LNCAP (cell line): ENCODE data around the gene GRAMD4.

Experiments used
- TF ChIP-seq, protein P1 (sequence below): fragments of 450-650 bp; IDR thresholded peaks from 2 replicates; pipeline ENCODE4 v1.5.1; 2017; ENCODE audit warnings: mild to moderate bottlenecking

The GRAMD4 gene

DNA sequence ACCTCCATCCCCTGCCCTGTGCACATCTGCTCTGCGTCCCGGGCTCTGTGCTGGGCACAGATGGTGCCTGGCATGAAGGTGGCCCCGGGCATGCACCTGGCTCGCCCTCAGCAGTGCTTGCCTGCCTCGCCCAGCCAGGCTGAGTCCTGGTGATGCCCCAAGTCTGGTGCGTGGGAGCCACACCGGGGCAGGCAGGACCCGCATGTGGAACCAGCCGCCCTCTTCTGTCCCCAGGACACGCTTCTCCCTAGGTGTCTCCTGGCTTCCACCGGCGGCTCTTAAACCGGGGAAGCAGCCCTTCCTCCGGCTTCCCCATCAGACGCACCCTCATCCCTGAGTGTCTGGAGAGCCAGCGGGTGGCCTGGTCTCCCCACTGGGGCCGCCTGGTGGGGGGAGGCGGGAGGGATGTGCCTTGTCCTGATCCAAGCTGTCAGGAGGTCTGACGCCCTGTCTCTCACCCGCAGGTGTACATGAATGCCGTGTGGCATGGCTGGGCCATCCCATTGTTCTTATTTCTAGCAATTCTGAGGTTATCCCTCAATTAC lies 45.0 kb downstream of the GRAMD4 start:
- TF ChIP-seq, protein P1, sequence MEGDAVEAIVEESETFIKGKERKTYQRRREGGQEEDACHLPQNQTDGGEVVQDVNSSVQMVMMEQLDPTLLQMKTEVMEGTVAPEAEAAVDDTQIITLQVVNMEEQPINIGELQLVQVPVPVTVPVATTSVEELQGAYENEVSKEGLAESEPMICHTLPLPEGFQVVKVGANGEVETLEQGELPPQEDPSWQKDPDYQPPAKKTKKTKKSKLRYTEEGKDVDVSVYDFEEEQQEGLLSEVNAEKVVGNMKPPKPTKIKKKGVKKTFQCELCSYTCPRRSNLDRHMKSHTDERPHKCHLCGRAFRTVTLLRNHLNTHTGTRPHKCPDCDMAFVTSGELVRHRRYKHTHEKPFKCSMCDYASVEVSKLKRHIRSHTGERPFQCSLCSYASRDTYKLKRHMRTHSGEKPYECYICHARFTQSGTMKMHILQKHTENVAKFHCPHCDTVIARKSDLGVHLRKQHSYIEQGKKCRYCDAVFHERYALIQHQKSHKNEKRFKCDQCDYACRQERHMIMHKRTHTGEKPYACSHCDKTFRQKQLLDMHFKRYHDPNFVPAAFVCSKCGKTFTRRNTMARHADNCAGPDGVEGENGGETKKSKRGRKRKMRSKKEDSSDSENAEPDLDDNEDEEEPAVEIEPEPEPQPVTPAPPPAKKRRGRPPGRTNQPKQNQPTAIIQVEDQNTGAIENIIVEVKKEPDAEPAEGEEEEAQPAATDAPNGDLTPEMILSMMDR: no peak

DNA sequence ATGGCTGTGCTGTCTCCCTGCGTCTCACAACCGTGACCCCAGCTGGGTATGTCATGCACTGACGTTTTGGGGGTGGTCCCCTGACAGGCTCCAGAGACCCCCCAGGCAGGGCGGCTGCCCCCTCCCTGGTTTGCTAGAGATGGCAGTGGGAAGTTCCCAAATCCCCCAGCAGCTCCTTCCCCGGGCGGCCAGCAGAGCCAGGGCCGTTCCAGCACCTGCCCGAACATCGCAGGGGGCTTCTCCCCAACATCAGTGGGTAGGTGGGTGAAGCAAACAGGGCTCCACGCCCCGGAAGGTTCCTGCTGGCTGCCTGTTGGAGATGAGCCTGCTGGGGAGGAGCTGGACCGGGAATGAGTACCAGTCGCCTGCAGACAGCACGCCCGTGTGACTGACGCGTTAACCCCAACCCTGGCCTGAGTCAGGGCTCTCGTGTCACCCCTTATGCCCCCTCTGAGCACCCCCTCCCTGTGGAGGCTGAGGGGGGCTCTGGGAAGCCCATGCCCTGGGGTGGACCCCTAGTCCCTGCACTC lies 45.6 kb downstream of the GRAMD4 start:
- TF ChIP-seq, protein P1: no peak

DNA sequence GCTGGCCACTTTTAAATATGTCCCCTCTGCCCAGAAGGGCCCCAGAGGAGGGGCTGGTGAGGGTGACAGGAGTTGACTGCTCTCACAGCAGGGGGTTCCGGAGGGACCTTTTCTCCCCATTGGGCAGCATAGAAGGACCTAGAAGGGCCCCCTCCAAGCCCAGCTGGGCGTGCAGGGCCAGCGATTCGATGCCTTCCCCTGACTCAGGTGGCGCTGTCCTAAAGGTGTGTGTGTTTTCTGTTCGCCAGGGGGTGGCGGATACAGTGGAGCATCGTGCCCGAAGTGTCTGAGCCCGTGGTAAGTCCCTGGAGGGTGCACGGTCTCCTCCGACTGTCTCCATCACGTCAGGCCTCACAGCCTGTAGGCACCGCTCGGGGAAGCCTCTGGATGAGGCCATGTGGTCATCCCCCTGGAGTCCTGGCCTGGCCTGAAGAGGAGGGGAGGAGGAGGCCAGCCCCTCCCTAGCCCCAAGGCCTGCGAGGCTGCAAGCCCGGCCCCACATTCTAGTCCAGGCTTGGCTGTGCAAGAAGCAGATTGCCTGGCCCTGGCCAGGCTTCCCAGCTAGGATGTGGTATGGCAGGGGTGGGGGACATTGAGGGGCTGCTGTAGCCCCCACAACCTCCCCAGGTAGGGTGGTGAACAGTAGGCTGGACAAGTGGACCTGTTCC lies 46.5 kb downstream of the GRAMD4 start:
- TF ChIP-seq, protein P1: no peak

DNA sequence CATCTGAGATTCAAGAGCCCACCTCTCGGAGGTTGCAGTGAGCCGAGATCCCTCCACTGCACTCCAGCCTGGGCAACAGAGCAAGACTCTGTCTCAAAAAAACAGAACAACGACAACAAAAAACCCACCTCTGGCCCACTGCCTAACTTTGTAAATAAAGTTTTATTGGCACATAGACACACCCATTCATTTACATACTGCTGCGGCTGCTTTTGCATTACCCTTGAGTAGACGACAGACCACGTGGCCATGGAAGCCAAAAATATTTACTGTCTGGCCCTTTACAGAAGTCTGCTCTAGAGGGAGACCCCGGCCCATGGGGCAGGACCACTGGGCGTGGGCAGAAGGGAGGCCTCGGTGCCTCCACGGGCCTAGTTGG lies 47.0 kb downstream of the GRAMD4 start:
- TF ChIP-seq, protein P1: no peak

DNA sequence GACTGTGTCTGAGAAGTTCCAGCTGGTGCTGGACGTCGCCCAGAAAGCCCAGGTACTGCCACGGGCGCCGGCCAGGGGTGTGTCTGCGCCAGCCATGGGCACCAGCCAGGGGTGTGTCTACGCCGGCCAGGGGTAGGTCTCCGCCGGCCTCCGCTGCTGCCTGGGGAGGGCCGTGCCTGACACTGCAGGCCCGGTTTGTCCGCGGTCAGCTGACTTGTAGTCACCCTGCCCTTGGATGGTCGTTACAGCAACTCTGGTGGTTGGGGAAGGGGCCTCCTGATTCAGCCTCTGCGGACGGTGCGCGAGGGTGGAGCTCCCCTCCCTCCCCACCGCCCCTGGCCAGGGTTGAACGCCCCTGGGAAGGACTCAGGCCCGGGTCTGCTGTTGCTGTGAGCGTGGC lies 47.9 kb downstream of the GRAMD4 start:
- TF ChIP-seq, protein P1: no peak

DNA sequence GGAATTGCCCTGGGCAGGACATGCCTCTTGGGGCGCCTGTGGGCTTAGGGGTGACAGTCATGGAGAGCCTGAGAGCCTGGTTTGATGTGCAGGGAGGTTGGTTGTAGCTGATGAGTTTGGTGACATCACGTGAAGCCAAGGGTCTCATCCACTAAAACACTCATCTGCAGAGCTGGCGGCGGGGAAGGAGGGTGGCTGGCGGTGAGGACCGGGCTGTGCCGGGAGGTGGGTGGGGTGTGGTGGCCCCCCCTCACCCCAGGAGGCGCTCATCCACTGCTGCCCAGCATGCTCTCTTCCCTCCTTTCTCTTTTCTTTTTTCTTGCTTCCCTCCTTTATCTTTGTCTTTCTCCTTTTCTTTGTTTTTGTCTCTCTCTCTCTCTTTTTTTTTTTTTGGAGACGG lies 49.0 kb downstream of the GRAMD4 start:
- TF ChIP-seq, protein P1: no peak

DNA sequence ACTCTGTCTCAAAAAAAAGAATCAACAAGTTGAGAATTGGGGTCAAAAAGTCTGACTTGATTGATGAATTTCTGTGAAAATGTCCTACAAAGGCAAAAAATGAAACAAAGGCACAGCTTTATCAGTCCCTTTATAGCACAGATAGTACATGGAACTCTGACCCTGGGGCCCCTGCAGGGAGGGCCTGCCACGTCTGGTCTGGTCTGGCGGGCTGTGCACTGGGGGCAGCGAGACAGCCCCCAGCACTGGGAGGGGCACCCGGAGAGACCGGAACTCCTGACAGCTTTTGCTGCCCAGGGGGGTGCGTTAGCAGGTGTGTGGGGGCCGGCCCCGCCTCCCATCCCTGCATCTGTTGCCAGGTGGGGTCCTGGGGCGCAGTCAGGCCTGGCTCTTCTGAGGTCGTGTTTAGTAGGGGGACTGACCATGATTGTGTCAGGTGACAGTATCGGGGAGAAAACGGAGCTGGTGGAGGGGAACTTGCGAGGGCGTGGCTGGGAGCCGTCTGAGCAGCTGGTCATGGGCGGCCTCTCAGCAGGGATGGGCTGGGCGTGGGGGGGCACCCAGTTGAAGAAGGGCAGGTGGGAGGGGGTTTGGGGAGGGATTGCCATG lies 51.7 kb downstream of the GRAMD4 start:
- TF ChIP-seq, protein P1: no peak
